HG03064 (cell line): ENCODE data around the gene C19orf33.

Experiments
- ATAC-seq: cut with Tn5 transposase; IDR thresholded peaks from one replicate; pipeline ENCODE4 v1.9.1; 2021; ENCODE audit warnings: low read depth; ENCODE audit not compliant: unreplicated experiment

Gene C19orf33

GRCh38 chr19:38308006-38308766 is 4.1 kb downstream of the C19orf33 start:
- no peak for ATAC-seq

- ATAC-seq = no peak
These were observed 5.0 kb downstream of the C19orf33 start for GRCh38 chr19:38308926-38309614.

- ATAC-seq = no peak
These were observed 5.7 kb downstream of the C19orf33 start for GRCh38 chr19:38309615-38310278.

GRCh38 chr19:38310279-38310670 is 6.2 kb downstream of the C19orf33 start:
- no peak for ATAC-seq

GRCh38 chr19:38310986-38311385 is 6.9 kb downstream of the C19orf33 start:
- no peak for ATAC-seq

GRCh38 chr19:38315657-38316476 is 11.8 kb downstream of the C19orf33 start, which contains the start of gene YIF1B:
Gene YIF1B (minus strand): TSS chr19:38315947. CDS start chr19:38315917, 30 bp downstream.
- ATAC-seq = peak; percentile 77

- no peak for ATAC-seq
These were observed 12.5 kb downstream of the C19orf33 start for GRCh38 chr19:38316477-38317067.

- ATAC-seq = no peak
These were observed 13.1 kb downstream of the C19orf33 start for GRCh38 chr19:38317104-38317612.

GRCh38 chr19:38318660-38319059 is 14.6 kb downstream of the C19orf33 start:
- ATAC-seq = no peak

GRCh38 chr19:38319421-38320258 is 15.6 kb downstream of the C19orf33 start, which contains the start of gene KCNK6:
Gene KCNK6 (plus strand): TSS chr19:38319845. CDS start chr19:38319951, 106 bp downstream.
- ATAC-seq = no peak

GRCh38 chr19:38320969-38321339 is 16.9 kb downstream of the C19orf33 start:
- no peak for ATAC-seq

- ATAC-seq = no peak
These were observed 17.7 kb downstream of the C19orf33 start for GRCh38 chr19:38321646-38322196.

- ATAC-seq = no peak
These were observed 19.2 kb downstream of the C19orf33 start for GRCh38 chr19:38323291-38323690.

GRCh38 chr19:38324431-38324830 is 20.4 kb downstream of the C19orf33 start:
- no peak for ATAC-seq

- no peak for ATAC-seq
These were observed 22.5 kb downstream of the C19orf33 start for GRCh38 chr19:38326591-38326990.

GRCh38 chr19:38329651-38330050 is 25.6 kb downstream of the C19orf33 start:
- ATAC-seq = no peak

GRCh38 chr19:38331728-38332127 is 27.7 kb downstream of the C19orf33 start:
- ATAC-seq = no peak

- no peak for ATAC-seq
These were observed 29.2 kb downstream of the C19orf33 start for GRCh38 chr19:38333245-38333644.
